ENCODE measurements around the gene OR9K2. TPM values are rescaled to one million over a fixed set of nuclear protein-coding genes. Genes with fewer than 3 reads are reported as not detected.

Gene OR9K2
- total and polyA plus RNA-seq, 3 donors from 2014 or later, result 0.31 to 0.39 TPM; not detected in 1

DNA sequence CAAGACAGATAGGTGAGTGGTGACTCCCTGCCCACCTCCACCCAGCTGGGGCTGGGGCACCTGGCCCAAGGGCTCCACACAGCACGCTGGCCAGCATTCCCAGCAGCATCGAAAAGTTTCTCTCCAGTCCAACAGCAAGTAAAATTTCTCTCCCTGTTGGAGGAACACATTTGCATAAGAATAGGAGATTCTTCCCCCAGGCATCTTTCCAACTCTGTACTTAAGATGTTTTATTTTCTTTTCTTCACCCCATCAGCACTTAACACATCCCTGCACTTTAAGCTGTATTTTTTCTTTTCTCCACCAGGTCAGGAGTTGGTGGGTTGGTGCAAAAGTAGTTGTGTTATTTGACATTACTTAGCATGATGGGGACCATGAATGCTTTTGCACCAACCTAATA lies 47.2 kb downstream of the OR9K2 start:
- Histone ChIP-seq H3K36me3 (ENCODE audit: low read depth, missing control alignments) (no peaks in the 10 kb centered on the region), H3K4me3 (no peak overlapping the region), H3K4me1 (no peaks in the 10 kb centered on the region), H3K9me3 (no peaks in the 10 kb centered on the region), H3K27ac (no peak overlapping the region), H3K27me3 (no peaks in the 10 kb centered on the region)
- 63 to 87% methylated on average over 2 of the region's 2 CpGs for WGBS, 2 donors
- no peak for TF ChIP-seq POLR2A (IDR thresholded peaks at IDR 0.05)
- TF ChIP-seq CTCF (IDR thresholded peaks at IDR 0.05), result no peak
- intact Hi-C loops (cut with DNase I; ENCODE audit: low total_unique reads), result no loop called here
- no peak for DNase-seq

Other genes with a start within 250 kb of the OR9K2 start
- under 1 TPM; 0.79 to 0.87 TPM for gene TESPA1, start 141.6 kb upstream of the OR9K2 start, total RNA-seq
- gene TESPA1, start 141.6 kb upstream of the OR9K2 start, polyA plus RNA-seq (ENCODE audit: insufficient read depth, low read depth, low replicate concordance), result 1.7 TPM
- under 1 TPM in 1 of 2 donors, not detected in 1; 0.31 TPM for gene NEUROD4, start 106.4 kb upstream of the OR9K2 start, total RNA-seq
- 0.09 TPM for gene NEUROD4, start 106.4 kb upstream of the OR9K2 start, polyA plus RNA-seq (ENCODE audit: insufficient read depth, low read depth, low replicate concordance)
- gene OR10A7, start 94.6 kb downstream of the OR9K2 start, total RNA-seq, result not detected
- not detected for gene OR10A7, start 94.6 kb downstream of the OR9K2 start, polyA plus RNA-seq (ENCODE audit: insufficient read depth, low read depth, low replicate concordance)
- not detected for gene OR6C74, start 118.2 kb downstream of the OR9K2 start, total RNA-seq
- not detected for gene OR6C74, start 118.2 kb downstream of the OR9K2 start, polyA plus RNA-seq (ENCODE audit: insufficient read depth, low read depth, low replicate concordance)
- gene OR6C6, start 170.2 kb downstream of the OR9K2 start, total RNA-seq, result not detected
- not detected for gene OR6C6, start 170.2 kb downstream of the OR9K2 start, polyA plus RNA-seq (ENCODE audit: insufficient read depth, low read depth, low replicate concordance)
- not detected for gene OR6C1, start 187.9 kb downstream of the OR9K2 start, total RNA-seq
- not detected for gene OR6C1, start 187.9 kb downstream of the OR9K2 start, polyA plus RNA-seq (ENCODE audit: insufficient read depth, low read depth, low replicate concordance)
- under 1 TPM in 1 of 2 donors, not detected in 1; 0.55 TPM for gene OR6C3, start 204.3 kb downstream of the OR9K2 start, total RNA-seq
- not detected for gene OR6C3, start 204.3 kb downstream of the OR9K2 start, polyA plus RNA-seq (ENCODE audit: insufficient read depth, low read depth, low replicate concordance)
- under 1 TPM; 0.12 to 0.87 TPM for gene OR6C75, start 236.6 kb downstream of the OR9K2 start, total RNA-seq
- not detected for gene OR6C75, start 236.6 kb downstream of the OR9K2 start, polyA plus RNA-seq (ENCODE audit: insufficient read depth, low read depth, low replicate concordance)

All from testis (tissue), 3 donors.